NCI-H1105 treated with DMSO at 0.1 percent for 48 hours (cell line): ENCODE measurements around the gene C21orf58.
"Not testable (repeated sequence)": the region's sequence is repeated elsewhere in the genome, so short reads cannot be mapped to it uniquely, and the experiment has no call there.

Source experiments
- DNase-seq: peaks from one replicate; lab custom pipeline; 2025; lab: John Stamatoyannopoulos, UW

The C21orf58 gene

GRCh38 chr21:46323710-46324389 is at the start of gene C21orf58, which contains the start of gene PCNT:
Gene C21orf58, minus strand, starts transcription at chr21:46323870. Its CDS starts 1,132 bp downstream, at chr21:46322738.
Gene PCNT, plus strand, starts transcription at chr21:46324156. Its CDS starts 73 bp downstream, at chr21:46324229.
- DNase-seq = peak; percentile 96

GRCh38 chr21:46372947-46373346 is 49.3 kb upstream of the C21orf58 start:
- DNase-seq = not testable (repeated sequence)

- DNase-seq = no peak
Measured at GRCh38 chr21:46372014-46372485, 48.4 kb upstream of the C21orf58 start.

- no peak for DNase-seq
Measured at GRCh38 chr21:46371204-46372013, 47.7 kb upstream of the C21orf58 start.

- DNase-seq = no peak
Measured at GRCh38 chr21:46369520-46370235, 46.0 kb upstream of the C21orf58 start.

- no peak for DNase-seq
Measured at GRCh38 chr21:46368533-46369285, 45.0 kb upstream of the C21orf58 start.

GRCh38 chr21:46366966-46367365 is 43.3 kb upstream of the C21orf58 start:
- no peak for DNase-seq

GRCh38 chr21:46366561-46366960 is 42.9 kb upstream of the C21orf58 start:
- no peak for DNase-seq

- no peak for DNase-seq
Measured at GRCh38 chr21:46366091-46366490, 42.4 kb upstream of the C21orf58 start.

- no peak for DNase-seq
Measured at GRCh38 chr21:46363698-46364097, 40.0 kb upstream of the C21orf58 start.

- no peak for DNase-seq
Measured at GRCh38 chr21:46362946-46363345, 39.3 kb upstream of the C21orf58 start.

GRCh38 chr21:46361935-46362334 is 38.3 kb upstream of the C21orf58 start:
- DNase-seq = no peak

GRCh38 chr21:46361176-46361575 is 37.5 kb upstream of the C21orf58 start:
- DNase-seq = no peak

- DNase-seq = no peak
Measured at GRCh38 chr21:46357684-46358425, 34.2 kb upstream of the C21orf58 start.

GRCh38 chr21:46357335-46357604 is 33.6 kb upstream of the C21orf58 start:
- DNase-seq = no peak

GRCh38 chr21:46356494-46357334 is 33.0 kb upstream of the C21orf58 start:
- DNase-seq = no peak

GRCh38 chr21:46356005-46356338 is 32.3 kb upstream of the C21orf58 start:
- no peak for DNase-seq

- no peak for DNase-seq
Measured at GRCh38 chr21:46355161-46356004, 31.7 kb upstream of the C21orf58 start.

- no peak for DNase-seq
Measured at GRCh38 chr21:46354518-46354917, 30.8 kb upstream of the C21orf58 start.

GRCh38 chr21:46354046-46354445 is 30.4 kb upstream of the C21orf58 start:
- DNase-seq = no peak
